Activated CD8-positive, alpha-beta memory T cell treated with anti-CD3 and anti-CD28 coated beads, Interleukin-2, amount 50 U/mL, for 1 hour (primary cell): ENCODE measurements around the gene TMEM259.
"Not testable (repeated sequence)": the region's sequence is repeated elsewhere in the genome, so short reads cannot be mapped to it uniquely, and the experiment has no call there.

ENCODE experiments used
- DNase-seq: peaks from one replicate; pipeline ENCODE4 v3.0.0-alpha.2; 2020; ENCODE audit errors: extremely low read depth

Gene TMEM259

DNA sequence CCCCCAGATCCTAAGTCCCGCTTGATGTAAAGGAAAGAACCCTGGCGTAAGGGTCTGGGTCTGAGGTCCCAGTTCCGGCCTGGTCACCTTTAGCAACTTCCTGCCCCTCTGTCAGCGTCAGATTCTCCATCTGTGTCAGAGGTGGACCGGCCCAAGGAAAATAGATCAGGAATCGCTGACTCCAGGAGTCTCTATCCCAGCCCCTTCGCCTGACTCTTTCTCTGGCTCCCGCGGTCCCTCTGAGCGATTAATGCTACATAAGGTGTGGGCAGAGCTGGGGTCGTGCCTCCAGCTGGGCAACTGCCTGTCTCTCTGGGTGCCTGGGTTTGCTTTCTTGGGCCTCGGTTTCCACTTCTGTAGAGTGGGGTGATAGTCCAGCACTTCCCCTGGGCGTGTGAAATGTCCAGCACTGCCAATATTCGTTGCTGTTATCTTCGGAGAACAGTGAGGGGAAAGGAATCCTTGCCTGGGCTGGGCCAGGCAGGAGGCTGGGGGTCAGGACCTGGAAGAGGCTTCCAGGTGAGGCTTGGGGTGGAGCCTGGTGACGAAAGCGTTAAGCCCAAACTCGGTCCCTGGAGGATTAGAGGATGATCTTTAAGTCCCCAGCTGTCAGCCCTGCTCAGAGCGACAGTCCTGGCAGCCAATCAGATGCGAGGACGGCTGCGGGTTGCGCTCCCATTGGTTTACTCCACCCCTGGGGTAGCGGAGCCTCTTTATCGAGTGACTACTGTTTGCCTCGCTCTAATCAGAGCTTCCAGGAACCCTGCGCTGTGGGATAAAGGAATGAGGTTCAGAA is 19.8 kb upstream of the TMEM259 start:
- peak; percentile 68 for DNase-seq

DNA sequence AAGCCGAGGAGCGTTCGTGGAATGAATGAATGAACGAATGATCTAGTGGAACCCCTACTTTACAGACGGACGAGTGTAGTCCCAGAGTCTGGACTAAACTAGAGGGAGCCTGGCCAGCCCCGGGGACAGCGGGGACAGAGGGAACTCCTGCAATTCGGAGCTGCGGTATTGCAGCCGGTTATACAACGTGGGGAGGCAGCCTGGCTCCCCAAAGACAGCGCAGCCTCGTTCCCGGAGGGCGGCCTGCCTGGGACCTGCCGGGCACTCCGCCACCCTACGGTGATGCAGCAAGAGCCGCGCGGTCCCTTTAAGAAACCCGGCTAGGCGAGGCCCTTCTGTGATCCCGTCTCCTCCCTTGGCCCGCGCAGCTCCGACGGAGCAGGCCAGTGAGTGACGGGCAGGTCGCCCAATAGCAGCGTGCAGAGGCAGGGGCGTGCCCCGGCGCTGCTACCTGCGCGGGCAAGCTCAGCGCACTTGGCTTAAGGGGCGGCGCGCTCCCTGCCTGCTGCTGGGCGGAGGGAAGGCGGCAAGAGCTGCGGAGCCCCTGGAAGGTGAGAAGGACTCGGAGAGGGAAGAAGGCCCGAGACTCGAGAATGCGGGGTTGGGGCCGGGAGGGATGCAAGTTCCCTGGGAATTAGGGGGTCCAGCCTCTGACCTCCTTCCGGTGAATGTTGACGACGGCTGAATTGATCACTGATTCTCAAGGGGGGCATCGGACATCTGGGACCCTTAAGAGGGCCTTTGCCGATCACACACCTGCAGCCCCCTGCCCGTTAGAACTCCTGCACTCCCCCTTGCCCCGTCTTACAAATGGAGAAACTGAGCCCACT is 18.9 kb upstream of the TMEM259 start, which contains the start of gene ABCA7:
Gene ABCA7 (plus strand): TSS at position 462 of the 830 bp plus-strand sequence. CDS start 1,255 bp downstream, outside the sequence.
- DNase-seq = peak; percentile 93

DNA sequence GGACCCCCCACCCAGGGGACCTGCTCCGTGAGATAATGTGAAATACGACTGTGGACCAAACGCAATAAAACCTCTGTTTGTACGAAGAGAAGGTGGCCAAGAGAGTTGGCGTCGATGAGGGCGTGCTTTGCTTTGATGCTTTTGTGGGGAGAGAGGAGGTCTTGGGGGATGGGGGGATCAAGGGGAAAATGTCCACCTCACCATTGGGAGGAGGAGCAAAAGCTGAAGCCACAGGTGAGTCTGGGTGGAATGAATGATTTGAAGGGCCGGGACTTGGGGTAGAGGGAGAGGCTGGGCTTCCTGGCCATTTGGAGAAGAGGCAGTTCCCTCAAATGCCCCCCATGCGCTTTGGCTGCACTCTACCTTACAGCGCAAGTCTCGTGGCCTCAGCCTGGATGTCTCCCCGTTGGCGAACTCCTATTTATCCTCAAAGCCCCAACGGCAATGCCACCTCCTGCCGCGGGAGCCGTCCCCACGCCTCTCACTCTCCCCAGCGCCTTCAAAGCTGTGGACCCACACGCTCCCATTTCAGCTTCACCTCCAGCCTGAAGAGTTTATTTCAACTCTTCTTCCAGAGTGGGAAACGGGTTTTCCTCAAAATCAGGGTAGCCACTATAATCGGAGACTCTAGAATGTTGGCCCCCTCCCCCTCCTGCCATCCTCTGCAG is 18.2 kb upstream of the TMEM259 start:
- DNase-seq = no peak

DNA sequence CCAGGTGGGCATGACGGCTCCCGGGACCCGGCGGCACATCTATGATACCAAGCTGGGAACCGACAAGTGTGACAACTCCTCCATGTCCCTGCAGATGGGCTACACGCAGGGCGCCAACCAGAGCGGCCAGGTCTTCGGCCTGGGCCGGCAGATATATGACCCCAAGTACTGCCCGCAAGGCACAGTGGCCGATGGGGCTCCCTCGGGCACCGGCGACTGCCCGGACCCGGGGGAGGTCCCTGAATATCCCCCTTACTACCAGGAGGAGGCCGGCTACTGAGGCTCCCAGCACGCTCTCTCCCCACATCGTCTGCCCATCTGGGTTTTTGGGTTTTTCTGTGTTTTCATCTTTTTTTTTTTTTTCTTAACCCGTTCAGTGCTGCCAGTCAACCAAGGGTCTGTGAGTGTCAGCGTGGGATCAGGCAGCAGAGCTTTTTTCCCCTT is 16.7 kb upstream of the TMEM259 start:
- DNase-seq = no peak

DNA sequence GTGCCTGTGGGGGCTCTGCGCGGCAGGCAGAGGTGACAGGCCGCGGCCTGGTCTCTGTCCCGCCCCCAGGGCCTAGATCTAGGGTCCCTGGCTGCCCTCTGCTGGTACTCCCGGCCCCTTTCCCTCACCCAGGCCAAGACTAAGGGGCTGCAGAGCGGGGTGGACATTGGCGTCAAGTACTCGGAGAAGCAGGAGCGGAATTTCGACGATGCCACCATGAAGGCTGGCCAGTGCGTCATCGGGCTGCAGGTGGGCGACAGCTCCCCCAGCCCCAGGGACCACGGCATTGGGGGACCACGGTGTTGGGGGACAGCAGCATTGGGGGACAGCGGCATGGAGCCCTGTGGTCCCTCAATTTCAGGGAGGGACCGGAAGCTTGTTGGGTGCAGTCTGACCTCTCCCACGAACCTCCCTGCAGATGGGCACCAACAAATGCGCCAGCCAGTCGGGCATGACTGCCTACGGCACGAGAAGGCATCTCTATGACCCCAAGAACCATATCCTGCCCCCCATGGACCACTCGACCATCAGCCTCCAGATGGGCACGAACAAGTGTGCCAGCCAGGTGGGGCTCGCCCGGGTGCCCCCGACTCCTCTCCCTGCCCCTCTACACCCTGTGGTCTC is 15.2 kb upstream of the TMEM259 start:
- DNase-seq = no peak

DNA sequence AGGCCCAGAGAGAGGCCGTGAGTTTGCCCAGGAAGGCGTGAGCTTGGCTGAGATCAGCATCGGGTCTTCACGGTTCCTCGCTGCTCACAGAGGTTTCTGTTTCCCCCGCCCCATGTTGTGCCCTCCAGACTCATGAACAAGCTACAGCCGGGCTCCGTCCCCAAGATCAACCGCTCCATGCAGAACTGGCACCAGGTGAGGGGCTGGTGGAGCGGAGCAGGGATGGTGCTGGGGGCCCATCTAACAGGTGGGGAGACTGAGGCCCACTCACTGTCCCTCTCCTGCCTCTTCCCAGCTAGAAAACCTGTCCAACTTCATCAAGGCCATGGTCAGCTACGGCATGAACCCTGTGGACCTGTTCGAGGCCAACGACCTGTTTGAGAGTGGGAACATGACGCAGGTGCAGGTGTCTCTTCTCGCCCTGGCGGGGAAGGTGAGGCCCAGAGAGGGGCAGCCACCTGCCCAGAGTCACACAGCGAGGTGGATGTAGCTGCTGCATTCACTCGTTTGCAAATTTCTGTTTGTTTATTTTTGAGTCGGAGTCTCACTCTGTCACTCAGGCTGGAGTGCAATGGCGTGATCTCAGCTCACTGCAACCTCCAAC is 11.4 kb upstream of the TMEM259 start:
- no peak for DNase-seq

DNA sequence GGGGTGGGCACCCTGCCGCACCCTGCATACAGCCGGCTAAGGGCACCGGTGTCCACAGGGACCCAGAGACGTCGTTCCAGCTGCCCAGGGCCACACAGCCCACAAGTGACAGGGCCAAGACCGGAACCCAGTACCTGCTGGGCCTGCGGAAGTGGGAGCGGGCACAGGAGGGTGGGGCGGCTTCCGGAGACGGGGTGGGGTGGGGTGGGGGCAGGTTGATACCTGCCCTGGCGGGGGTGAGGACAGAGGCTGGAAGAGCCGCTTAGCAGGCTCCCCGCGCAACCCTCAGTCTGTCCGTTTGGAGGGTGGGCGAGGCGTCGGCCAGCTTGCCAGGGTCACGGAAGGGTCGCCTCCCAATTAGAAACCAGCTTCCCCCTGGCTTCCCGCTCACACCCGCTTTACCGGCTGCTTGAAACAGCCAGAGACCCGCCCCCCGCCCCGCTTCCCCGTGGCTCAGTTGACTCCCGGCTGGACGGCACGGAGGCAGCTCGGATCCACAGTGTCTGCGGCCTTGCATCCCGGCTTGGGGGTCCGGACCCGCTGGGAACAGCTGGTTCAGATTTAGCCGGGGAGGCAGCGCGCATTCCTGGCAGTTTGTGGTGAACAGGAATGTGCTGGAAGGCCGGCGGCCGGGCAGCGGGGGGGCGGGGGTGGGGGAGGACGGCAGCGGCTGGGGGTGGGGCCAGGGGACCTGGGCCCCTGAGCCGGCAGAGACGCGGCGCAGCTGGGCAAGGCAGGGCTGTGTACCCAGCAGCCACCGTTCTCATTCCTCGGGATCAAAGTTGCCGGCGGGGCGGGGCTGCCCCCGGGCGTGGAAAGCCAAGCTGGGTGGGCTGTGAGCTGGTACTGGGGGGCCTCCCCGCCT is 7.4 kb upstream of the TMEM259 start:
- DNase-seq = no peak

DNA sequence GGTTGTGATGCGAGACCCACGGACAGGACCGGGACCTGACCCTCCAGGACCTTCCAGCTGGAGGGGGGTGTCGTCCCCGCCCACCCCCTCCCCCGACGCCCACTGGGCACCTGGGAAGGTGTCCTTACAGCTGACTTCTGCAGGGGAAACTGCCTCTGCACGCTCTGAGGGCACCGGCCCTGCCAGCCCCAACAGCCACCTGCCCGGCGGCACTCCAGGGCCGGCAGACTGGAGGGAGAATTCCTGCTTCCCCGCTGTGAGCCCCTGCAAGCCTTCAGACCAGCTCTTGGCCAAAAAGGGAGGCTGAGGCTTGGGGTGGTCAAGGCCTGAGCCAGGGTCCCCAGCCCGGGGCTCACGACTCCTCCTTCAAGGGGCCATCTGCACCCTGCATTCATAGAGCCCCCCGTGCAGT is 6.7 kb upstream of the TMEM259 start:
- no peak for DNase-seq

DNA sequence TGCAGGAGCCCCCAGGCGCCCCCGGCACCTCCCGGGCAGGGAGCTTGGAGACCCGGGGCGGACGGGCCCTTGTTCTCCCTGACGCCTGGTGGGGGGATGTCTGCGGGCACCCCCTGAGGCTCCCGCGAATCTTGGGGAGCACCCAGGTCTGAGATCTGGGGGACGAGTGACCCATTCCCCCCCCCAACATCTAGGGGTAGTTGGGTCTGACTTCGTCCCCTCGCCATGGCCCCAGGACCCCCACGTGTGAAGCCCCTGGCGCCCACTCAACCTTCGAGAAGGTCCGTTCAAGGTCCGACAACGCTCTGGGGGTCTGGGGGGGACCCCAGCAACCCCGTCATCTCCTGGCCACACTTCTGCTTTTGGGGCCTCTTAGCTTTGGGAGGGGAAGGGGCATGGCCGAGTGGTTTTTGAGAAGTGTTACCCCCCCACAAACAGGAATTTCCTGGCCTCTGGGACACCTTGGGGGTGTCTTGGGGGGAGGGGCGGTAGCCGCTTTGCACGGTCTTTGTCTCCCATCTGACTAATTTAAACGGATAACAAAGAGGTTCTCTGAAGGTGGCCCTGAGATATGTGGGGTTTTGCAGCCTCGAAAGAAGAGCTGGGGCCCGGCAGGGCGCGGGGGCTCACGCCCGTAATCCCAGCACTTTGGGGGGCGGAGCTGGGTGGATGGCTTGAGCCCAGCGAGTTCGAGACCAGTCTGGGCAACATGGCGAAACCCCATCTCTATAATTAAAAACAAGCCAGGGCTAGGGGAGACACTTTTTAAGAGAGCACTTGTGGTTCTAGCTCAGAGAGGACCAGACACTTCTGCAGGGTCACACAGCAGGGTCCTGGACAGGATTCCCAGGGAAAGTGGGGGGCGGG is 6.1 kb upstream of the TMEM259 start:
- DNase-seq = no peak

DNA sequence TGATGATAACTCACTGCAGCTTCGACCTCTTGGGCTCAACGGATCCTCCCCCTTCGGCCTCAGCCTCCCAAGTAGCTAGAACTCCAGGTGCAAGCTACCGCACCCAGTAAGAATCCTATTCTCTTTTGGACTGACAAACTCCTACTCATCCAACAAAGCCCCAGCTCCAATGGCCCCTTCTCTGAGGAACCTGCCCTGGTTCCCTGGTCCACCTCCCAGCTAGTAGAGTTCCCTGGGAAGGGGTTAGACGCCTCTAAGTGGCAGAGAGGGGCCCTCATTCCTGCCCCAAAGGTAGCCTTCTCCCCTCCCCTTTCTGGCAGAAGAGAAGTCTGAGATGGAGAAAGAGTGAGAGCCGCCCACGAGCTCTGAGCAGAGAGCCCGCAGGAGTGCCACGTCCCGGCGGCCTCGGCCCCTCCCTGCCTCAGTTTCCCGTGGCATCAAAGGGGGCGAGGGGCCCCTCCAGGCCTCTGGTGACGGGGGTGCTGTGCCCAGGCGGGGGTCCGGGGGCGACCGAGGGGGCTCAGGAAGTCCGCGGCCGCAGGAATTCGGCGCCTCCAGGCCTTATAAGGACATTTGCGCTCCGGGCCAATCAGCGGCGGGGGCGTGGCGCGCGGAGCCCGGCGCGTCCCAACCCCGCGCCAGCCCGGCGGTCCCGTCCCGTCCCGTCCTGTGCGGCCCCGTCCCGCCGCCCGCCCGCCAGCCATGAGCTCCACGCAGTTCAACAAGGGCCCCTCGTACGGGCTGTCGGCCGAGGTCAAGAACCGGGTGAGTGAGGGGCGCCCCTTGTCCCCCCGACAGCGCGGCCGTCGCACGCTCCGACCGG is 5.2 kb upstream of the TMEM259 start, which contains the start of gene CNN2:
Gene CNN2 (plus strand): TSS at position 649 of the 823 bp plus-strand sequence. CDS start 54 bp downstream, at position 703.
- DNase-seq = no peak

DNA sequence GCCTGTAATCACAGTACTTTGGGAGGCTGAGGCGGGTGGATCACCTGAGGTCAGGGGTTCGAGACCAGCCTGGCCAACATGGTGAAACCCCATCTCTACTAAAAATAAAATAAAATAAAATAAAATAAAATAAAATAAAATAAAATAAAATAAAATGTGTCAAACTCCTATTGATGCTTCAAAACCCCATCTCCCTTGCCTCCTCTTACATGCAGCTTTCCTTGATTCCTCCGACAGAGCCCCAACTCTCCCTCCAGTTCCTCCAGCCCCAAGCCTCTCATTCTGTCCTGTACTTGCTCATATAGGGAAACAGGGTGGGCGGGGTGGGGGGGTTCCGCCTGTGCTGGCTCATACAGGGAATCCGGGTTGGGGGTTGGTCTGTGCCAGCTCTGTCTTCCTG is 4.2 kb upstream of the TMEM259 start:
- DNase-seq = not testable (repeated sequence)

DNA sequence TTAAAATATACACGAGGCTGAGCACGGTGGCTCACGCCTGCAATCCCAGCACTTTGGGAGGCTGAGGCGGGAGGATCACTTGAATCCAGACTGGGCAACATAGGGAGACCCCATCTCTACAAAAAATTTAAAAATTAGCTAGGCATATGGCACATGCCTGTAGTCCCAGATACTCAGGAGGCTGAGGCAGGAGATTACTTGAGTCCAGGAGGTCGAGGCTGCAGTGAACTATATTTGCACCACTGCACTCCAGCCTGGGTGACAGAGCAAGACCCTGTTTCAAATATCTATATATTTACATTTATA is 2.9 kb upstream of the TMEM259 start:
- DNase-seq = not testable (repeated sequence)

DNA sequence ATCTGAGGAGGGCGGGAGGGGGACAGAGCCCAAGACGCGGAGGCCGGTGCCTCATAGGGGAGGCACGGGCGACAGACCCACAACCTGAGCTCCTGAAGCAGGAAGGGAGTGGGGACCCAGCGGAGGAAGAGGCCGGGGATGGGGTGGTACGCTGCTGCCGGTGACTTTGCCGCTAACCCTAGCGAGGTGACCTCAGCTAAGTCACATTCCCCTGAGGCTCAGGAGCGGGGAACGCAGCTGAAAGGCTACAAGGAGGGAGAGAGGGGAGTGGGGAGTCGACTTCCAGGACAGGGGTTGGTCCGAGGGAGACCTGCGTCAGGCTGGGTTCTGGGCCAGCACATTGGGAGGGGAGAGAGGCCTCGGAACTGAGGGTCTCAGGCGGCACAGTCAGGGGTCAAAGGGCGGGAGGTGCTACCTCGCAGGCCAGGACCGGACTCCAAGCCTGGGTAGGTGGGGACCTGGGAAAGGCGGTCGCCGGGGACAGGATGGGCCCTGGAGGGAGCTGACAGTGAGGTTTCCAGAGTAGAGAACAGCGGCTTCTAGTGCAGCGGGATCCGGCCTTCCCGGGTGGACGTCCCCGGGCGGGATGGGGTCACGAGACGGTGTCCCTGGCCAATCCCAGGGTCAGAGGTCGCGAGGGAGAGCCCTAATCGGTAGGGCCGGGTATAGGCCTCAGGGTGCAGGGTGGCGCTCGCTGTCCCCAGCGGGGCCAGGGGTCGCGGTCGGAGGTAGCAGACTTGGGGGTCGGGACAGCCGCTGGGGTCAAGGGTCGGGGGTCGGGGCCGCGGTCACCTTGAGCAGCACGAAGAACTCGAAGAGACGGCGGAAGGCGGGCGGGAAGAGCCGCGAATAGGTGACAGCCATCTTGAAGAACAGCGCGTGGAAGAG is 699 bp downstream of the TMEM259 start:
- DNase-seq = no peak

DNA sequence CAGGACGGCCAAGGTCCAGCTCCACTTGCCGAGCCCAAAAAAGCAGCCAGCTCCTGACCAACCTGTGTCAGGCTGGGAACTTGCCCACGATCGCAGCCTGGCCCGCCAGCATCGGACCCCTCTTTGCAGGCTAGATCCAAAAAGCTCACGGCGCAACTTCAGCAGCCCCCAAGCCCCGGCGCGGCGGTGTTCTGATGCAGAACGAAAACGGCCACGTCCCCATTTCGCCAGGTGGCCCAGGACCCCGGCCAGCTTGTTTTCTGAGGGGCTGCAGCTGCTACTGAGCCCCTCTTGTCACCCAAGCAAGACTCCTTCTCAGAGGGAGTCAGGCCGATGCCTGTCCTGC is 1.3 kb downstream of the TMEM259 start:
- DNase-seq = no peak

DNA sequence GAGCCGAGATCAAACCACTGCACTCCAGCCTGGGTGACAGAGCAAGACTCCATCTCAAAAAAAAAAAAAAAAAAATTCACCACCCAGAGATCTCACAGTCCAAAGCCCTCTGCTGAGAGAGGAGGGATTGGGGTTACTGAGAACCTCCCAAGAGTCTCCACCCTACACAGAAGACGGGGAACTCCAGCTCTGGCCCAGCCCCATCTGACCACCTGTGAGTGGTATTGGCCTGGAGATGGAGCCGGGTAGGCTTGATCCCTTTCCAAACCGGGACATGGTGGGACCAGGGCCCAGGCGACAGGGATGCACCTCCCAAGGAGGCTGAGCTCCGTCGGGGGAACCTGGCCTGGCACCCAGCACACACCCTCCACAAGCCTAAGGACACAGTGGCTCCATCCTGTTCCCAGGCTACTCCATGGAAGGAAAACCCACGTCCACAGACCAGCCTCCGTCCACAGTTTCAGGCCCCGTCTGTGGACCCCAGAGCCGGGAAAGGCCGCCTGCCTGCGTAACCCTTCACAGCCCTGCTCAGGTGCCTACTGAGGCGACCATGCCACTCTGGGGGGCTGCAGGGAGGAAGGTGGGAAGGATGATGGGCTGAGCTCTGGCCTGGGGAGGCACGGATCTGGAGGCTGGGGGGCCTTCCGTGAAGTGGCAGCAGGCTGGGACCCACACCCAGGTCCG is 1.8 kb downstream of the TMEM259 start:
- no peak for DNase-seq

DNA sequence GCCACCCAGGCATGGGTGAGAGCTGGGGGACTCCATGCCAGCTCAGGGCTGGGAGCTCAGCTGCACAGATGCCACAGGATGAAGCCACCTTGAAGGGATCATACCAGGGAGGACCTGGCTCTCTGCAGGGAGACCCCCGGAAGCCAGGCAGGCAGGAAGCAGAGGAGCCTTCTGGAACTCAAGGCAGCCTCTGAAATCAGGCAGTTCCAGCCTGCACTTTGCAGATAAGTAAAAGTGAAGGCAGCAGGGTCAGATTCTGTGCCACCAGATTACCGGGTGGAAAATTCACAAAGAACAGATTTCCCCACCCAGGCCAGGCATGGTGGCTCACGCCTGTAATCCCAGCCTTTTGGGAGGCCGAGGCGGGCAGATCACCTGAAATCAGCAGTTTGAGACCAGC is 2.5 kb downstream of the TMEM259 start:
- no peak for DNase-seq

DNA sequence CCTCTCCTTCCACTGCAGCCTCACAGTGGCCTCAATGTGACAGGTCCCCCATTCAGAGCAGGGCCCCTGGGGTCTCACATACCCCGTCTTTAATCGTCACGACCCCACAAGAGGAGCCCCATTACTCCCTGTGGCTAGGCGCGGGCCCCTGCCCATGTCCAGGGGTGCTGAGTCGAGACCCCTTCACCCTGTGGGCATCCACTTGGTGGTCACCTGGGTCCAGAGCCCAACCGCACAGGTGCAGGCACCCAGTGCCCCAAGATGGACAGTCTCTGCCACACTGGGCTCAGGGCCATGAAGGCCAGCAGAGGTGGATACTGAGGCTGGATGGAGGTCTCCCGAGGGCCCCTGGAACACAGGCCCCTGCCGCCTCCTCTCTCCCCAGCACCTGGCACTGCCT is 3.0 kb downstream of the TMEM259 start:
- no peak for DNase-seq
